Measurements from ENCODE around the gene RAD9A. TPM values are rescaled to one million over a fixed set of nuclear protein-coding genes. Genes with fewer than 3 reads are reported as not detected.

Gene RAD9A
- polyA plus RNA-seq, 3 donors = 3.7 to 31.7 (median 3.8) TPM

DNA sequence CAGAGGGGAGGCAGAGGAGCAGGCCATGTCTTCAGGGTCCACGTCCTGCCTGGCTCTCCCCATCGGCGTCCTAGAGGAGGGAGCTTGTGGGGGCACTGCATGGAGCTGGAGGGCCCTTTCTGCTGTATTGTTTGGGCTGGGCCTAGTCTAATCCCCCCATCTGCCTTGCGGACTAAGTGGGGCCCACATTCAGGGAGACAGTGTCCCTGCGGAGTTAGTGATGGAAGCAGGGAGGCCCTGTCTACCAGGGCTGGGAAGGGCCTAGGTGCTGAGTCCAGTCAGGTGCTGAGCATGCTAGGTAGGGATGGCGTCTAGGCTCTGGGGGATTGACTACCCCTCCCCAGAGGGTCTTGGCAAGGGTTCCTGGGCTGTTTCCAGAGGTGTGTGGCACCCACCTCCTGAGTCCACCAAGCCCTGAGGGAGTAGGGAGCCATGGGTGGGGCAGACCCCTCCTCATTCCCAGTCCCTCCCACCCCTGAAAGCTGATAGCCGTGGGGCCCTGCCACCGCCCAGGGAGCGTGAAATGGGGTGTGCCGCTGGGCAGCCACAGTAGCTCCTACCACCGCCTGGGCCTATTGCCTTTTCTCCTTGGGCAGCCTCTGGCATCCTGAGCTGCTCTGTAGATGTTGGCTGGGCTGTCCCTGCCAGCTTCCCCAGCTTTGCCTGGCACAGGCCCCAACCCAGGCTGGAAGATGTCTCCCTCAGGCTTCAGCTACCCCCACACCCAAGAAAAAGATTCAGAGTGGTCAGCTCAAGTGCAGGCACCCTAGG lies 36.6 kb upstream of the RAD9A start:
- peaks cover 34% of the 10 kb centered on the region for H3K79me2 ChIP-seq (ENCODE audit: insufficient read depth, low read length)
- no peak for DNase-seq
- H3K9me3 ChIP-seq (replicated peaks in 1 of 2; ENCODE audit: control insufficient read depth in 1 of 2, insufficient read depth in 1 of 2, low read length in 2 of 2) = no peaks in the 10 kb centered on the region
- peaks cover 8% of the 10 kb centered on the region for H4K20me1 ChIP-seq (ENCODE audit: insufficient read depth, low read length)
- peak overlapping the region; percentile 97 to 100 (median 99) for H3K27ac Mint-ChIP-seq
- TF ChIP-seq, protein P1, sequence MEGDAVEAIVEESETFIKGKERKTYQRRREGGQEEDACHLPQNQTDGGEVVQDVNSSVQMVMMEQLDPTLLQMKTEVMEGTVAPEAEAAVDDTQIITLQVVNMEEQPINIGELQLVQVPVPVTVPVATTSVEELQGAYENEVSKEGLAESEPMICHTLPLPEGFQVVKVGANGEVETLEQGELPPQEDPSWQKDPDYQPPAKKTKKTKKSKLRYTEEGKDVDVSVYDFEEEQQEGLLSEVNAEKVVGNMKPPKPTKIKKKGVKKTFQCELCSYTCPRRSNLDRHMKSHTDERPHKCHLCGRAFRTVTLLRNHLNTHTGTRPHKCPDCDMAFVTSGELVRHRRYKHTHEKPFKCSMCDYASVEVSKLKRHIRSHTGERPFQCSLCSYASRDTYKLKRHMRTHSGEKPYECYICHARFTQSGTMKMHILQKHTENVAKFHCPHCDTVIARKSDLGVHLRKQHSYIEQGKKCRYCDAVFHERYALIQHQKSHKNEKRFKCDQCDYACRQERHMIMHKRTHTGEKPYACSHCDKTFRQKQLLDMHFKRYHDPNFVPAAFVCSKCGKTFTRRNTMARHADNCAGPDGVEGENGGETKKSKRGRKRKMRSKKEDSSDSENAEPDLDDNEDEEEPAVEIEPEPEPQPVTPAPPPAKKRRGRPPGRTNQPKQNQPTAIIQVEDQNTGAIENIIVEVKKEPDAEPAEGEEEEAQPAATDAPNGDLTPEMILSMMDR (IDR thresholded peaks at IDR 0.05) = no peak
- 93% methylated on average over 5 of the region's 11 CpGs for WGBS (ENCODE audit: insufficient coverage)
- H2AFZ ChIP-seq (ENCODE audit: insufficient read depth, low read depth, low read length, poor library complexity, severe bottlenecking) = no peak overlapping the region
- no peaks in the 10 kb centered on the region for H3K36me3 ChIP-seq (replicated peaks in 1 of 2; ENCODE audit: control insufficient read depth in 1 of 2, insufficient read depth in 2 of 2, low read length in 2 of 2)
- H3K27ac ChIP-seq (ENCODE audit: low read depth in 1 of 2, low read length in 2 of 2) = peak overlapping the region; percentile 96 to 99
- H3K36me3 Mint-ChIP-seq = peaks cover 8 to 9% of the 10 kb centered on the region in 2 donors
- peak overlapping the region in 1 of 3 experiments; percentile 85 for H3K4me3 ChIP-seq (replicated peaks in 1 of 3; ENCODE audit: low read depth in 2 of 3, low read length in 3 of 3)
- peaks cover 0 to 4% (median 2%) of the 10 kb centered on the region in 3 donors for H3K27me3 Mint-ChIP-seq (ENCODE audit: low read depth in 3 of 3)
- peaks cover 74 to 81% of the 10 kb centered on the region in 2 donors for H3K4me1 ChIP-seq (ENCODE audit: control insufficient read depth in 1 of 2, insufficient read depth in 2 of 2, low read length in 2 of 2)
- intact Hi-C loops (cut with micrococcal nuclease) = no loop called here
- H3K9ac ChIP-seq (ENCODE audit: insufficient read depth, low read length, poor library complexity, severe bottlenecking) = peak overlapping the region; percentile 97
- no peaks in the 10 kb centered on the region for H3K27me3 ChIP-seq (ENCODE audit: control insufficient read depth in 2 of 2, insufficient read depth in 2 of 2, low read length in 2 of 2)
- peaks cover 70% of the 10 kb centered on the region for H3K4me1 Mint-ChIP-seq
- peak overlapping the region; percentile 75 for H3K4me2 ChIP-seq (replicated peaks; ENCODE audit: extremely low read depth, low read length, poor library complexity, severe bottlenecking)
- H3K4me3 Mint-ChIP-seq = no peak overlapping the region
- H3K9me3 Mint-ChIP-seq = peaks cover 0 to 2% (median 0%) of the 10 kb centered on the region in 7 donors

DNA sequence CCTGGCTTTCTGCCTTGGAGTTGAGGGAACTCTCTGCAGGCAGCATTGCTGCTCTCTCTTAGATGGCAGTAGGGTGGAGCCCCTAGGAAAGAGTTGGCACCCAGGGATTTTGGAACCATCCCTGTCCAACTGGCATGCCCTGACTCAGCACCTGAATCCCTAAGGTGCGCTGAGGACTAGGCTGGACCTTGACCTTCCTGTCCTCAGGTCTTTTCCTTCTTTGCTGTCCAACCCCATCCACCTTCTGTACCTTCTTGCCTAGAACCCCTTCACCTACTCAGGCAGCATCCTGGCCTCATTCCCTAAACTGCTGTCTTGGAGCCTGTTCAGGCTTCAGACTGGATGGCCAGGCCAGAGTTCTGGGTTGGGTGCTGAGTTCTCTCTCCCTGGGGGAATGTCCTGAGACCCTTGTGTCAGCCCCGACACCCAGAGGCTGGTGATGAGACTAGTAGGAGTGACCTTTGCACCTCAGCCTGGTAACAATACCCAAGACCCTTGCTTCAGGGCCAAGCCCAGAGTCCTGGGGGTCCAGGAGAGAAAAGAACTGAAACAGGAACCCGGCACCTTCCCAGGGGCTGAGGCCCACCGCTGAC lies 35.9 kb upstream of the RAD9A start:
- H3K9ac ChIP-seq (ENCODE audit: insufficient read depth, low read length, poor library complexity, severe bottlenecking) = peak overlapping the region; percentile 43
- H3K27ac ChIP-seq (ENCODE audit: low read depth in 1 of 2, low read length in 2 of 2) = peak overlapping the region; percentile 86 to 99
- intact Hi-C loops (cut with micrococcal nuclease) = loop anchor here in 1 of 2 donors (2.0 kb wide), 1 partner anchor 15 kb away; no protein-coding TSS in a partner anchor
- peak overlapping the region; percentile 50 to 99 (median 97) for H3K27ac Mint-ChIP-seq
- no peaks in the 10 kb centered on the region for H3K36me3 ChIP-seq (replicated peaks in 1 of 2; ENCODE audit: control insufficient read depth in 1 of 2, insufficient read depth in 2 of 2, low read length in 2 of 2)
- H3K4me1 ChIP-seq (ENCODE audit: control insufficient read depth in 1 of 2, insufficient read depth in 2 of 2, low read length in 2 of 2) = peaks cover 74 to 80% of the 10 kb centered on the region in 2 donors
- TF ChIP-seq, protein P1 (IDR thresholded peaks at IDR 0.05) = no peak
- peaks cover 69% of the 10 kb centered on the region for H3K4me1 Mint-ChIP-seq
- no peak overlapping the region for H2AFZ ChIP-seq (ENCODE audit: insufficient read depth, low read depth, low read length, poor library complexity, severe bottlenecking)
- H3K79me2 ChIP-seq (ENCODE audit: insufficient read depth, low read length) = peaks cover 34% of the 10 kb centered on the region
- no peak overlapping the region for H3K4me3 Mint-ChIP-seq
- peaks cover 0 to 2% (median 0%) of the 10 kb centered on the region in 7 donors for H3K9me3 Mint-ChIP-seq
- H4K20me1 ChIP-seq (ENCODE audit: insufficient read depth, low read length) = peaks cover 3% of the 10 kb centered on the region
- peak overlapping the region in 1 of 3 experiments; percentile 35 for H3K4me3 ChIP-seq (replicated peaks in 1 of 3; ENCODE audit: low read depth in 2 of 3, low read length in 3 of 3)
- no peaks in the 10 kb centered on the region for H3K9me3 ChIP-seq (replicated peaks in 1 of 2; ENCODE audit: control insufficient read depth in 1 of 2, insufficient read depth in 1 of 2, low read length in 2 of 2)
- H3K27me3 Mint-ChIP-seq (ENCODE audit: low read depth in 3 of 3) = peaks cover 0 to 6% (median 4%) of the 10 kb centered on the region in 3 donors
- H3K4me2 ChIP-seq (replicated peaks; ENCODE audit: extremely low read depth, low read length, poor library complexity, severe bottlenecking) = no peak overlapping the region
- DNase-seq = no peak
- peaks cover 8 to 9% of the 10 kb centered on the region in 2 donors for H3K36me3 Mint-ChIP-seq
- 100% methylated on average over 1 of the region's 4 CpGs for WGBS (ENCODE audit: insufficient coverage)
- H3K27me3 ChIP-seq (ENCODE audit: control insufficient read depth in 2 of 2, insufficient read depth in 2 of 2, low read length in 2 of 2) = no peaks in the 10 kb centered on the region

All from CD14-positive monocyte (primary cell).